Activated B cell treated with CpG ODN at 0.5 μM for 24 hours (primary cell): ENCODE results near the gene NCAPD2. TPM values are rescaled to one million over a fixed set of nuclear protein-coding genes. Genes with fewer than 3 reads are reported as not detected.

Experiments
- ATAC-seq: fragments of 200-7000 bp; cut with Tn5 transposase; one replicate; pipeline ENCODE4 v1.10.0; 2021; ENCODE audit warnings: low read depth, mild to moderate bottlenecking, moderate library complexity
- CTCF ChIA-PET: fragments of 350-600 bp; sonication (Branson Sonifier 250); formaldehyde crosslinking; loops from one replicate; lab custom pipeline; 2021; ENCODE audit warnings: antibody characterized with exemption; lab: Charles Lee
- POLR2A ChIA-PET: fragments of 350-600 bp; sonication (Branson Sonifier 250); formaldehyde crosslinking; loops from one replicate; lab custom pipeline; 2021; ENCODE audit warnings: antibody characterized with exemption; lab: Charles Lee
- DNase-seq: peaks from one replicate; pipeline ENCODE4 v3.0.0; 2022
- H3K27ac Mint-ChIP-seq: one replicate; pipeline ENCODE4 v1.8.0; 2020; ENCODE audit warnings: mixed read lengths
- H3K27me3 Mint-ChIP-seq: one replicate; pipeline ENCODE4 v1.8.0; 2021; ENCODE audit warnings: mixed read lengths
- H3K36me3 Mint-ChIP-seq: one replicate; pipeline ENCODE4 v1.8.0; 2021; ENCODE audit warnings: low read depth, mixed read lengths
- H3K4me1 Mint-ChIP-seq: one replicate; pipeline ENCODE4 v1.8.0; 2021; ENCODE audit warnings: mixed read lengths
- H3K4me3 Mint-ChIP-seq: one replicate; pipeline ENCODE4 v1.8.0; 2020; ENCODE audit warnings: mild to moderate bottlenecking, mixed read lengths
- H3K9me3 Mint-ChIP-seq: one replicate; pipeline ENCODE4 v1.8.0; 2020; ENCODE audit warnings: mixed read lengths
- CTCF ChIP-seq: fragments of 200-600 bp; IDR thresholded peaks from one replicate; pipeline ENCODE4 v1.8.0; 2022; ENCODE audit warnings: antibody characterized with exemption, mild to moderate bottlenecking
- intact Hi-C: fragments of 100-400 bp; cut with micrococcal nuclease; formaldehyde crosslinking; loops from one replicate; pipeline ENCODE4 v1.15.1; 2024
- total RNA-seq: library from RNA; stranded (reverse); gene quantifications from 2 replicates; pipeline ENCODE4 v1.2.3, GENCODE V29; 2022

The NCAPD2 gene
- total RNA-seq, 1 donor from 2014 or later: 40.9 TPM

DNA sequence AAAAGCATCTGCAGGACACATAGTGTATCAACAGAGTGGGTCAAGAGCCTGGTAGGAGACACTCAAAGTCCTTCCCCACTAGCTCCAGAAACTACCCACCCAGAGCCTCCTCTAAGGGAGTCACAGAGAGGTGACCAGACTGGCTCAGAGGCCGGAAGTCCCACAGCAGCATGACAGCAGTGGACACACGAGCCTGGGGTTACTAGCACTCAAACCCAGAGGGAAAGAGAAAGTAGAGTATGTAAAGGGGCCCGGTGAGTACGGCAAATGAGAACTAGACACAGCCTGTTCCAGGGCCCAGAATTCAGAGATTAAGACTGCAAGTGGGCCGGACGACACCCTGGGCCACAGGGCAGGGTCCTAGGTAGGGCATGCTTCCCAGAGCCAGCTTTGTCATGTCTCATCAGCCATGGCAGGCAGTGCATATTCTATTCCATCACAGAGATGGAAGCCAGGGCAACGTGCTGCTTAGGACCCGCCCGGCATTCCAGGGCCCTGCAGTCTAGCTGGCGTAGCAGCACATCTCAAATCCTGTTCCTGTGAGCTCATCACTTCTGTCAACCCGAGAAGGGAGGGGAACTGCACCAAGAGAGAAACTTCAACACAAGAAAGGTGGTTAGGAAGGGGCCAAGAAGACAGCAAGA, 57.7 kb downstream of the NCAPD2 start:
- peaks cover 52% of the 10 kb centered on the region for H3K36me3 Mint-ChIP-seq
- H3K9me3 Mint-ChIP-seq: no peaks in the 10 kb centered on the region
- H3K27ac Mint-ChIP-seq: no peak overlapping the region
- ChIA-PET CTCF (interaction anchor here (0.6 to 4.3 kb wide), 2 partner anchors 9 to 13 kb away, joined by 3 to 24 read pairs; no protein-coding TSS in a partner anchor), POLR2A (interaction anchor here (1.2 to 1.3 kb wide), 2 partner anchors 16 to 81 kb away, joined by 3 read pairs; partner anchors contain the start of gene VAMP1)
- ATAC-seq (no peak), DNase-seq (no peak)
- intact Hi-C loops: loop anchor here (10.0 kb wide), 1 partner anchor 1083 kb away; no protein-coding TSS in a partner anchor
- peaks cover 34% of the 10 kb centered on the region for H3K4me1 Mint-ChIP-seq
- H3K27me3 Mint-ChIP-seq: no peaks in the 10 kb centered on the region
- no peak overlapping the region for H3K4me3 Mint-ChIP-seq
- no peak for TF ChIP-seq CTCF

DNA sequence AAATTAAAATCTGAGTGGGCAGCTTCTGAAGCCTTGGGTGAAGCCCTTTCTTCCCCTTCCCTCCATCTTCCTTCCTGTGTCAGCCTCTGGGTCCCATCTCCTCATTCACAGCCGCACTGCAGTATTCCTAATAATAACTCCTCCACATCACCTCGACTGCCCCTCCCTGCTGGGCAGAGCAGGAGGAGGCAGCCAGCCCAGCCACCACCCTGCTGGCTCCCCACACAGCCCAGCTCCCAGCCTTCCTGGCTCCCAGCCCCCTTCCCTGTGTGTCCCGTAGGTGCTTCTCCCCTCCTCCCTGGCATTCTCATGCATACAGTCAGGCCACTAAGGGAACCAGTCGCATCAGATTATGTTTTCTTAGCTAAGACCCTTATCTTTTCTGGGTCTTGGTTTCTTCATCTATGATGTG, 58.2 kb downstream of the NCAPD2 start:
- H3K4me3 Mint-ChIP-seq: no peak overlapping the region
- TF ChIP-seq CTCF: no peak
- peaks cover 52% of the 10 kb centered on the region for H3K36me3 Mint-ChIP-seq
- H3K4me1 Mint-ChIP-seq: peaks cover 39% of the 10 kb centered on the region
- DNase-seq (no peak), ATAC-seq (no peak)
- POLR2A ChIA-PET: interaction anchor here (1.2 kb wide), 2 partner anchors 17 to 56 kb away, joined by 3 read pairs; no protein-coding TSS in a partner anchor
- CTCF ChIA-PET: interaction anchor here (4.3 kb wide), 1 partner anchor 13 kb away, joined by 24 read pairs; no protein-coding TSS in a partner anchor
- H3K27ac Mint-ChIP-seq: no peak overlapping the region
- H3K9me3 Mint-ChIP-seq: no peaks in the 10 kb centered on the region
- intact Hi-C loops: loop anchor here (10.0 kb wide), 1 partner anchor 1083 kb away; no protein-coding TSS in a partner anchor
- no peaks in the 10 kb centered on the region for H3K27me3 Mint-ChIP-seq

DNA sequence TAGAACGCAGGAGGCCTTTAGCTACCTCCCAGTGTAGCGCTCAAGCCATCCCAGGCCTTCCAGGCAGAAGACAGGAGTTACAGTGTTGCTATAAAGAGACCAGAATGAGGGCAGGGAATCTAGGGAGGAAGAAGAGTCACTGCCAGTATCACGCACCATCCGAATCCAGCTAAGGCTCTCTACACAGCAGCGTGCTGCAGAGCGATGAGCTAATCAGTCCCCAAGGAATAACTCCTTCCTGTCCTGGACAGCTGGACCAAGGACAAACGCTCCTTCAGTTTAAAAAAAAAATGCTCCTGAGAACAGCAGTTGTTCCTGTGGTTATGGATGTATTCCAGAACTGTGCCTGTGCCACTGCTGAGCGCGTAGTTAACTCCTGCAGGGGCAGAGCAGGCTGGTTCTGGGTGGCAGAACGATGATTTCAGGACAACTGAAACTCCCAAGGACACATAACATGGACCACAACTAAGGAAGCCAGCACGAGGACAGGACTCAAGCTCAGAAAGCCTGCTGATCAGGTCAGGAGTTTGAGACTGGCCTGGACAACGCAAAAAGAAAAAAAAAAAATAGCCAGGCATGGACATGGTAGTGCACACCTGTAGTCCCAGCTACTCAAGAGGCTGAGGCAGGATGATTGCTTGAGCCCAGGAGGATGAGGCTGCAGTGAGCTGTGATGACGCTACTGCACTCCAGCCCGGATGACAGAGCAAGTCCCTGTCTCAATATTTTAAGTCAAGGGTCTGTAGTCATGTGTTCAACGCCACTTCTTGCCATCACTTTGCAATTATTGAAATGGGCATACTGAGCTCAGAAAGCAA, 59.4 kb downstream of the NCAPD2 start:
- Mint-ChIP-seq H3K27me3 (no peaks in the 10 kb centered on the region), H3K4me3 (no peak overlapping the region), H3K27ac (no peak overlapping the region), H3K4me1 (peaks cover 44% of the 10 kb centered on the region), H3K36me3 (peaks cover 44% of the 10 kb centered on the region), H3K9me3 (no peaks in the 10 kb centered on the region)
- no peak for DNase-seq
- no peak for ATAC-seq
- intact Hi-C loops: loop anchor here (10.0 kb wide), 1 partner anchor 1082 kb away; no protein-coding TSS in a partner anchor
- no peak for TF ChIP-seq CTCF
- CTCF ChIA-PET: interaction anchor here (0.7 to 4.3 kb wide), 13 partner anchors 10 to 349 kb away, joined by 3 to 24 read pairs (median 4); partner anchors contain the start of genes PTMS, VAMP1 and ZNF384
- POLR2A ChIA-PET: interaction anchor here (0.6 to 2.4 kb wide), 7 partner anchors 13 to 136 kb away, joined by 3 to 10 read pairs (median 5); partner anchors contain the start of genes NOP2, VAMP1 and ZNF384

DNA sequence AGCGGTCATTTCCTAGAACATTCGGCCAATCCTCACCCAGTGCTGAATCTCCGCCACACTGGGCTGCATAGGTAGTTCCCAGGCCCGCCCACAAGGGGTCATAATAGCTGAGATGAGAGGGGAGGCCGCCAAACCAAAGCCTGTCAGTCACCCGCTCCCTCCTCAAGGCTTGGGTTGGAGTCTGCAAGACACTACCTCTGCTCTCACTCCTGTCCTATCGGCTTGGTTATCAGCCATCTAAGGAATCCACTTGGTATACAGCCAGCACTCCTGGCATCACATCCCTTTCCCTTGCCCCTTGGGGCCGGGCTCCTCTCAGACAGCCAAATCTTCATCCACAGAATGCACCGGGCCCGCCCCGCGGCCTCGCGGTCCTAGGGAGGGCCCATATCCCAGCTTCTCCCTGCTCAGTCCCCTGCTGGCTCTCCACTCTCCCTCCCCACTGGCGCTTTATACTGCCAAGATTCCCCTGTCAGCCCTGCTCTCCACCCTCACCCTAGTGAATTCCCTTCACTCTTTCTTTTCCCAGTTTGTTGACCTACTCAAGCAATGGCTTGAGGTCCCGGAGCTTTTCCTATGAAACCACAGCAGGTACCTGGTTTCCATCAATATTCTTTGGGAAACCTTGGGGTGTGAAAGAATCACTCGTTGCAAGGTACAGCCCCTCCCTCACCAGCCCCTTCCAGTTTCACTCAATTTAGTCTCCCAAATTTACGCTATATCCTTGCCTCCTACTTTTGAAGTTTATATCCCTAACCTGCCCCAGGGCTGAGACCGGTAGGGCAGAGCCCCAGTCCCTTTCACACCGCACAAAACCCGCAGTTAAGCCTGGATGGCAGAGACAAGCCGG, 60.5 kb downstream of the NCAPD2 start:
- H3K4me3 Mint-ChIP-seq: peak overlapping the region; percentile 84
- H3K4me1 Mint-ChIP-seq: peaks cover 45% of the 10 kb centered on the region
- no peaks in the 10 kb centered on the region for H3K9me3 Mint-ChIP-seq
- H3K27me3 Mint-ChIP-seq: no peaks in the 10 kb centered on the region
- intact Hi-C loops: loop anchor here (1.0 to 10.0 kb wide), 8 partner anchors 14 to 1080 kb away; partner anchors contain the start of gene NOP2
- peaks cover 42% of the 10 kb centered on the region for H3K36me3 Mint-ChIP-seq
- TF ChIP-seq CTCF: peak; percentile 43
- DNase-seq (peak; percentile 61), ATAC-seq (peak; percentile 77)
- ChIA-PET CTCF (interaction anchor here (0.7 to 4.3 kb wide), 14 partner anchors 9 to 435 kb away, joined by 3 to 24 read pairs (median 4); partner anchors contain the start of genes PTMS, VAMP1 and ZNF384), POLR2A (interaction anchor here (0.6 to 2.4 kb wide), 11 partner anchors 14 to 468 kb away, joined by 3 to 10 read pairs (median 5); partner anchors contain the start of genes COPS7A, GAPDH, NOP2 and VAMP1)
- H3K27ac Mint-ChIP-seq: peak overlapping the region; percentile 70
